Dermis blood vessel endothelial cell (primary cell): ENCODE data around the gene ZNF207. TPM values are rescaled to one million over a fixed set of nuclear protein-coding genes. Genes with fewer than 3 reads are reported as not detected.
"Not testable (repeated sequence)": the region's sequence is repeated elsewhere in the genome, so short reads cannot be mapped to it uniquely, and the experiment has no call there.

Experiments
- DNase-seq: peaks from one replicate; pipeline ENCODE4 v3.0.0; 2010
- total RNA-seq: library from RNA; depleted of rRNA; stranded (reverse); fragments of >200 nt; gene quantifications from 2 replicates; pipeline ENCODE4 v1.2.3, GENCODE V29; 2014

ZNF207 gene
- total RNA-seq, 1 donor from 2014 or later: 115 TPM

- DNase-seq: no peak
Measured at GRCh38 chr17:32388613-32389459, 38.9 kb downstream of the ZNF207 start.

- DNase-seq: no peak
Measured at GRCh38 chr17:32393904-32394303, 43.9 kb downstream of the ZNF207 start.

GRCh38 chr17:32396343-32396742 lies 46.4 kb downstream of the ZNF207 start:
- DNase-seq: no peak

DNA sequence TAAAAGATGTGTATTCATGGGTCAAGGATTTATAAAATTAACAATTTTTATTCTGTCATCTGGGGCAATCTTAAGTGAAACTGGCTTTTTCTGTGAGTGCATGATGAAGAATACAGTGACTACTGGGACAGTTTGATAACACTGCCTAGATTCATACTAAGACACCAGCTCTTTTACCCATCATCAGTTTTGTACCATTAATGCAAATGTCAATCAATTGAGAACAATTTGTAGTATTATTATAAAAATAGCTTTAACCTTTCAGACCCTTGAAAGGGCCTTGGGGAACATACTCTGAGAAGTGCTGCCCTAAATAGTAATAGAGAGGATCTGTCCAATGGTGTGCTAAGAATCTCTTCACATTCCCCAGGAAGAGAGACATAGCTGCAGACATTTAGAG lies 49.0 kb downstream of the ZNF207 start:
- DNase-seq: no peak

DNA sequence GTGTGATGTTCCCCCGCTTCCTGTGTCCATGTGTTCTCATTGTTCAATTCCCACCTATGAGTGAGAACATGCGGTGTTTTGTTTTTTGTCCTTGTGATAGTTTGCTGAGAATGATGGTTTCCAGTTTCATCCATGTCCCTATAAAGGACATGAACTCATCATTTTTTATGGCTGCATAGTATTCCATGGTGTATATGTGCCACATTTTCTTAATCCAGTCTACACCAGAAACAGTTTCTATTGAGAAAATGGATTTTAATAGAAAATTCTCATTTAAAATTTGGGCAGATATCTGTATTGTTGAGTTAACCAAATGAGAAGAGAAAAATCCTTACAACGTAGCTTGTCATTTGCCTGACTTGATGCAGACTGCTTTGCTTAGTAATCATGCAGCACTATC lies 60.1 kb downstream of the ZNF207 start:
- DNase-seq: not testable (repeated sequence)

DNA sequence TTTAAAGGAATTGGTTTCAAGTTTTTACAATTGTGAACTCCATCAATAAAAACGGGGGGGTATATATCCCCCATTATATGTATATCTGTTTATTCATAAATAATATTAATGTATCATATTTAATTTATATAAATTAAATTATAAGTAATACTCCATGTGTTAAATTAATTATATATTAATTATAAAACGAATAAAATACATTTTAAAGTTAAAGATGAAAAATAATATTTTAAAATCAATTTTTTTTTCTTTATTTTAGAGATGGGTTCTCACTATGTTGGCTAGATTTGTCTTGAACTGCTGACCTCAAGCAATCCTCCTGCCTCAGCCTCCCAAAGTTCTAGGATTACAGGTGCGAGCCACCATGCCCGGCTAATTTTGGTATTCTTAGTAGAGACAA lies 76.9 kb downstream of the ZNF207 start:
- no peak for DNase-seq

- DNase-seq: no peak
Measured at GRCh38 chr17:32429598-32429997, 79.6 kb downstream of the ZNF207 start.

Other genes with a start within 250 kb of the ZNF207 start
- 36.8 and 40.3 TPM in 2 replicates for gene RHOT1, start 207.7 kb upstream of the ZNF207 start, total RNA-seq
- gene RHBDL3, start 84.3 kb upstream of the ZNF207 start, total RNA-seq: 0.05 TPM in 1 of 2 replicates, not detected in the other
- gene C17orf75, start 8.0 kb upstream of the ZNF207 start, total RNA-seq: 16.5 and 19.6 TPM in 2 replicates
- 130 and 152 TPM in 2 replicates for gene PSMD11, start 94.4 kb downstream of the ZNF207 start, total RNA-seq
- gene CDK5R1, start 136.8 kb downstream of the ZNF207 start, total RNA-seq: 1.4 and 1.9 TPM in 2 replicates